Esophagus muscularis mucosa (tissue), 3 donors: Measurements from ENCODE around the gene MT1HL1.

Experiments
- POLR2A ChIP-seq: fragments of 450-650 bp; IDR thresholded peaks from one replicate; pipeline ENCODE4 v1.6.1; 2017; ENCODE audit warnings: antibody characterized with exemption, moderate library complexity, mild to moderate bottlenecking, low read depth
- POLR2AphosphoS5 ChIP-seq, 2 donors: sonication (generic); formaldehyde crosslinking; IDR thresholded peaks; one replicate each; pipeline ENCODE4 v1.6.1; 2017; ENCODE audit warnings: antibody characterized with exemption in 2 of 2
- TF ChIP-seq, protein P1 (sequence below), 3 experiments: fragments of 200-600 bp in 2 of 3; fragments of 450-650 bp in 1 of 3; sonication (generic) in 2 of 3; IDR thresholded peaks; one replicate each; pipeline ENCODE4 v1.5.1; 2017 to 2019; ENCODE audit warnings: antibody characterized with exemption in 3 of 3, mild to moderate bottlenecking in 2 of 3, moderate library complexity in 1 of 3

DNA sequence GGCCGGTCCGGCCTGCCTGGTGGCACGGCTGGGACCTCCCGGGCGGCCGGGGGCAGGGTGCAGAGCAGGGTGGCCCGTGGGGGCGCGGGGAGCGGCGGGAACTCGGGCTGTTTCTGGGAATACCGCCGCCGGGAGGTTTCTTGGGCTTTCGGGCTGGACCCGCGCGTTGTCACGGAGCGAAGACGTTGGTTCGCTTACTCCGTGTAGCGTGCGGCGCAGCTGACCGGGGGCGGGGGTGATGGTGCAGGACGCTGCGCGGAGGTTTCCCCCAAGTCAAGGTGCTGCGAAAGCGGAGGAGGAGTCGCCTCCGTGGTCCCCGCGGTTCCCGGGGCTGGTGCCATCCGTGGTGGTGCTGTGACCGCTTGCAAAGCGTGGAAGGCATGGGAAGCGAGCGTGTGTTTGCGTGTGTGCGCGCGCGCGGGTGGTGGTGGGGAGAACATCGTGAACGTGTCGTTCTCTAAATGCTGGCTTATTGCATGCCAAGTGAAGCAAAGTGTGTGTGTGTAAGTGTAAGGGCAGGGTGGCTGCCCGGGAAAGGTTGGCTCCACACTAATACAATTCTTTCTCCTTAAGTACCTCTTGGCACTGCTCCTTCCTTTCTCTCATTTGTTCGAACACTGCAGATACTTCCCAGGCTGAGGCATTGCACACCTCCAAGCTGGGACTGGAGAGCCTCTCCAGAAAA lies 38.8 kb upstream of the MT1HL1 start:
- TF ChIP-seq, protein P1, sequence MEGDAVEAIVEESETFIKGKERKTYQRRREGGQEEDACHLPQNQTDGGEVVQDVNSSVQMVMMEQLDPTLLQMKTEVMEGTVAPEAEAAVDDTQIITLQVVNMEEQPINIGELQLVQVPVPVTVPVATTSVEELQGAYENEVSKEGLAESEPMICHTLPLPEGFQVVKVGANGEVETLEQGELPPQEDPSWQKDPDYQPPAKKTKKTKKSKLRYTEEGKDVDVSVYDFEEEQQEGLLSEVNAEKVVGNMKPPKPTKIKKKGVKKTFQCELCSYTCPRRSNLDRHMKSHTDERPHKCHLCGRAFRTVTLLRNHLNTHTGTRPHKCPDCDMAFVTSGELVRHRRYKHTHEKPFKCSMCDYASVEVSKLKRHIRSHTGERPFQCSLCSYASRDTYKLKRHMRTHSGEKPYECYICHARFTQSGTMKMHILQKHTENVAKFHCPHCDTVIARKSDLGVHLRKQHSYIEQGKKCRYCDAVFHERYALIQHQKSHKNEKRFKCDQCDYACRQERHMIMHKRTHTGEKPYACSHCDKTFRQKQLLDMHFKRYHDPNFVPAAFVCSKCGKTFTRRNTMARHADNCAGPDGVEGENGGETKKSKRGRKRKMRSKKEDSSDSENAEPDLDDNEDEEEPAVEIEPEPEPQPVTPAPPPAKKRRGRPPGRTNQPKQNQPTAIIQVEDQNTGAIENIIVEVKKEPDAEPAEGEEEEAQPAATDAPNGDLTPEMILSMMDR (IDR thresholded peaks at IDR 0.05), result no peak
- TF ChIP-seq POLR2AphosphoS5 (IDR thresholded peaks at IDR 0.05) (peak; percentile 60 to 63), POLR2A (no peak)
